Neutrophil (primary cell): Measurements from ENCODE around the gene ADCY2.

ENCODE experiments used
- H3K27ac ChIP-seq: fragments of 200-600 bp; sonication (generic); 2 replicates; pipeline ENCODE4 v1.5.1; 2016; ENCODE audit warnings: mild to moderate bottlenecking, moderate library complexity
- H3K27me3 ChIP-seq: fragments of 200-600 bp; sonication (generic); 2 replicates; pipeline ENCODE4 v1.6.0; 2016; ENCODE audit warnings: mild to moderate bottlenecking
- H3K36me3 ChIP-seq: fragments of 200-600 bp; sonication (generic); 2 replicates; pipeline ENCODE4 v1.5.1; 2017
- H3K4me1 ChIP-seq, 2 experiments: fragments of 200-600 bp in 1 of 2; sonication (generic) in 1 of 2; 1 replicate in 1 of 2; 2 replicates in 1 of 2; pipeline versions ENCODE4 v1.5.1 to v1.6.1; 2013 to 2016; ENCODE audit warnings: low read depth in 1 of 2, low read length in 1 of 2, mild to moderate bottlenecking in 1 of 2, moderate library complexity in 1 of 2; ENCODE audit not compliant: control insufficient read depth in 1 of 2, insufficient read depth in 1 of 2
- H3K4me3 ChIP-seq, 2 experiments: fragments of 200-600 bp in 1 of 2; sonication (generic) in 1 of 2; 1 replicate in 1 of 2; 2 replicates in 1 of 2; pipeline ENCODE4 v1.5.1; 2013 to 2016; ENCODE audit warnings: low read depth in 1 of 2, low read length in 1 of 2, mild to moderate bottlenecking in 1 of 2, moderate library complexity in 1 of 2
- H3K9me3 ChIP-seq: fragments of 200-600 bp; sonication (generic); 2 replicates; pipeline ENCODE4 v1.5.1; 2016
- TF ChIP-seq, protein P1 (sequence below): fragments of 200-600 bp; sonication (generic); IDR thresholded peaks from 2 replicates; pipeline ENCODE4 v1.5.1; 2016; ENCODE audit warnings: antibody characterized with exemption

Gene ADCY2

DNA sequence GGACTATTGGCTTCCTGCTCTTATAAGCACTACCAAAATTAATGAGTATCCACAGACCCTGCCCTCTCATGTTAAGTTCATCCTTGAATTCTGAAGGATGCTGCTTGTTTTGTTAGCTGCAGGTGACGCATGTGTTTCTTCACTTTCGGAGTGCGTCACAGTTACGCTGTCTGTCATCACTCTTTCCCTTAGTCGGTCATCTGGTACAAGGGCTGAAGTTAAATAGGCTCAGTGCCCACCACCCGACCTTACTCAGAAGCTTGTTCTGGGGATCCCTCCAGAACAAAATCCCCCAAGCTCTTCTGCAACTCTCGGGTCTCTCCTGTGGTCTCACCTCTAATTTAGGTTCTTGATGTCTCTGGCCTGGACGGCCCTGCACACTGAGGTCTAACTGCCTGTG, 51.0 kb downstream of the ADCY2 start:
- TF ChIP-seq, protein P1, sequence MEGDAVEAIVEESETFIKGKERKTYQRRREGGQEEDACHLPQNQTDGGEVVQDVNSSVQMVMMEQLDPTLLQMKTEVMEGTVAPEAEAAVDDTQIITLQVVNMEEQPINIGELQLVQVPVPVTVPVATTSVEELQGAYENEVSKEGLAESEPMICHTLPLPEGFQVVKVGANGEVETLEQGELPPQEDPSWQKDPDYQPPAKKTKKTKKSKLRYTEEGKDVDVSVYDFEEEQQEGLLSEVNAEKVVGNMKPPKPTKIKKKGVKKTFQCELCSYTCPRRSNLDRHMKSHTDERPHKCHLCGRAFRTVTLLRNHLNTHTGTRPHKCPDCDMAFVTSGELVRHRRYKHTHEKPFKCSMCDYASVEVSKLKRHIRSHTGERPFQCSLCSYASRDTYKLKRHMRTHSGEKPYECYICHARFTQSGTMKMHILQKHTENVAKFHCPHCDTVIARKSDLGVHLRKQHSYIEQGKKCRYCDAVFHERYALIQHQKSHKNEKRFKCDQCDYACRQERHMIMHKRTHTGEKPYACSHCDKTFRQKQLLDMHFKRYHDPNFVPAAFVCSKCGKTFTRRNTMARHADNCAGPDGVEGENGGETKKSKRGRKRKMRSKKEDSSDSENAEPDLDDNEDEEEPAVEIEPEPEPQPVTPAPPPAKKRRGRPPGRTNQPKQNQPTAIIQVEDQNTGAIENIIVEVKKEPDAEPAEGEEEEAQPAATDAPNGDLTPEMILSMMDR: no peak
- Histone ChIP-seq H3K4me3 (no peak overlapping the region), H3K36me3 (no peaks in the 10 kb centered on the region)

DNA sequence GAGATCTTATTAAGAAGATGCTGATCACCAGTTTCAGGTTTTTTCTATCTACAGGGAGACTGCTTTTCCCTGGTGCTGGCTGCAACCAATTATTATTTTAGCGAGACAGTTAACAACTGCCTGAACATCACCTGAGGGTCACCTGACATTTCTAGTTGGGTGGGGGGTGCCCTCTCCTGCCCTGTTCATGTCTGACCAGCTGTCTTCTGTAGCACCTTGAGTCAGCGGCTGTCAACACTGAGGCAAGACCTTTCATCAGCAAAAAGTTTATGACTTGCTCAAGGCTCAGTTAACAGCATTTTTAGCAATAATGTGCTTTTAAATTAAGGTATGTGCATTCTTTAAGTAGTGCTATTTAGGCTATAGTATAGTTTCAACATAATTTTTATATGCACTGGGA, 58.0 kb downstream of the ADCY2 start:
- TF ChIP-seq, protein P1: no peak
- no peak overlapping the region for H3K4me3 ChIP-seq
- H3K9me3 ChIP-seq: no peaks in the 10 kb centered on the region
- no peak overlapping the region for H3K27ac ChIP-seq
- no peaks in the 10 kb centered on the region for H3K27me3 ChIP-seq
- H3K36me3 ChIP-seq: no peaks in the 10 kb centered on the region
- no peaks in the 10 kb centered on the region for H3K4me1 ChIP-seq

More for the DNA sequence above, 51.0 kb downstream of the ADCY2 start:
- H3K9me3 ChIP-seq: no peaks in the 10 kb centered on the region
- H3K4me1 ChIP-seq: no peaks in the 10 kb centered on the region
- no peak overlapping the region for H3K27ac ChIP-seq
- H3K27me3 ChIP-seq: no peaks in the 10 kb centered on the region

DNA sequence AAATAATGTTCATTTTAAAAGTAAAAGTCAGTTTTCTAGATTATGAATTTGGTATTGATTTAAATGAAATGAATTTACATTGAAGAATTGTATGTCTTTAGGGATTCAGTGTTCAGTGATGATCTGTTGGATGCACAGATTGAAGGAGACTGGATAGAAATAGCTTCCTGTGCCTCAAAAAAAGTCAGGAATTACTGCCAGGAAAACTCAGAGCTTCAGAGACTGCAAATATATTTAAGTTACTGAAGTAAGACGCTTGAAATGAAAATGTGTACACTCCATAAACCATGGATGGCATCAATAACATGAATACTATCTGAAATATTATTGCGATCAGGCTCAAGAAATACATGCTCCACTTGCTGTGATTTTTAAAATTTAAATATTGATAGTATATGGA, 60.3 kb downstream of the ADCY2 start:
- Histone ChIP-seq H3K4me1 (no peaks in the 10 kb centered on the region), H3K4me3 (no peak overlapping the region), H3K36me3 (no peaks in the 10 kb centered on the region), H3K27me3 (no peaks in the 10 kb centered on the region), H3K27ac (no peak overlapping the region), H3K9me3 (no peaks in the 10 kb centered on the region)
- TF ChIP-seq, protein P1: no peak

DNA sequence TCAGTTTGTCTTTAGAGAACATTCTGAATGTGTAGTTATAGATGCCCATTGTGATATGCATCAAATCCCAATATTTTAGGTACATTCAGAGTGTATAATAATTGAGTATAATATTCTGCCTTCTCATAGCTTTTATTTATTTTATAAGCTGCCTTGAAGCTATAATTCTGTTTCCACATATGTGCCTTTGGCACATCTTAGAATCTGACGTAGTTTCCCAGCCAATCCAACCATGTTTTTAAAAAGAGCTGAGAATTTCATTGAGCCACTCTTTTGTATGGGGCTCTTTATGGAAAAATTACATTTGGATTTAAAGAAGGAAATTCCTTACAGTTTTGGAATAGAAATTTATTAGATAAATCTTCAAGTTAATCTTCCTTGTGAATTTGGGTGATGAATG, 65.4 kb downstream of the ADCY2 start:
- Histone ChIP-seq H3K4me1 (no peaks in the 10 kb centered on the region), H3K27me3 (no peaks in the 10 kb centered on the region), H3K9me3 (no peaks in the 10 kb centered on the region), H3K27ac (no peak overlapping the region), H3K36me3 (no peaks in the 10 kb centered on the region), H3K4me3 (no peak overlapping the region)
- TF ChIP-seq, protein P1: no peak

DNA sequence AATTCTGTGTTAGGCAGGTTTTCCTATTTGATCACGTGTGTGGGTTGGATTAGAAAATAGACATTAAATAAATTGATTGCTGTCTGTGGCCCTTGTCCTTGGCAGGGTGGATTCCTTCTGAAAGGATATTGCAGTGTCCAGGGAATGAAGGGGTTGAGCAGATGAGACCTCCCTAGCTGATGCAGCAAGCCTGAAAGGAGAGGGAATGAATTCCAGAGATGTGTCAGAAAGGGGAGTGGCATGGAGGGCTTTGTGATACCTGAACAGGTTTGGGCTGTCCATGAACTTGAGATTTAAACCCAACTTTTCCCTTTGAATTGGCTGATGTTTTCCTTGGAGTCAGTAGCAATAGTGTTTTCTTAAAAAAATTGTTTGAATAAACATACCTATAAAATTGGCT, 66.8 kb downstream of the ADCY2 start:
- Histone ChIP-seq H3K27me3 (no peaks in the 10 kb centered on the region), H3K27ac (no peak overlapping the region), H3K4me1 (no peaks in the 10 kb centered on the region), H3K9me3 (no peaks in the 10 kb centered on the region), H3K4me3 (no peak overlapping the region), H3K36me3 (no peaks in the 10 kb centered on the region)
- TF ChIP-seq, protein P1: no peak

DNA sequence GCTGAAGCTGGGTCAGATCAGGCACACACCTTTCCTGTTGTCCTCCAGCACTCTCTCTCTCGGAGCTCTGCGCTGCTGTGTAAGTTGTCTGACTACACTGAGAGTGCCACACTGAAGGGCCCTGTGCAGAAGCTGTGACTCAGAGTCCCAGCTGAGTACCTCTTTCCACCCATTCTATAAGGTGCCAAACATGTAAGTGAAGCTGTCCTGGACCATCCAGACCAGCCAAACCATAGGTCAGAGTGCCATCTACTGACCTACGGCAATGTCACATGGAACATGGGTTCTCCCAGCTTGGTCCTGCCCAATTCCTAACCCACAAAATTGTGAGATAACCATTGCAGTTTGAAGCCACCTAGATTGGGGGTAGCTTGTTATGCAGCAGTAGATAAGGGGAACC, 68.2 kb downstream of the ADCY2 start:
- TF ChIP-seq, protein P1: no peak
- H3K36me3 ChIP-seq: no peaks in the 10 kb centered on the region
- no peak overlapping the region for H3K27ac ChIP-seq

More for the DNA sequence above, 68.2 kb downstream of the ADCY2 start:
- H3K4me3 ChIP-seq: no peak overlapping the region
- H3K9me3 ChIP-seq: no peaks in the 10 kb centered on the region
- no peaks in the 10 kb centered on the region for H3K4me1 ChIP-seq
- no peaks in the 10 kb centered on the region for H3K27me3 ChIP-seq
